ENCODE data around the gene SYNJ2.

DNA sequence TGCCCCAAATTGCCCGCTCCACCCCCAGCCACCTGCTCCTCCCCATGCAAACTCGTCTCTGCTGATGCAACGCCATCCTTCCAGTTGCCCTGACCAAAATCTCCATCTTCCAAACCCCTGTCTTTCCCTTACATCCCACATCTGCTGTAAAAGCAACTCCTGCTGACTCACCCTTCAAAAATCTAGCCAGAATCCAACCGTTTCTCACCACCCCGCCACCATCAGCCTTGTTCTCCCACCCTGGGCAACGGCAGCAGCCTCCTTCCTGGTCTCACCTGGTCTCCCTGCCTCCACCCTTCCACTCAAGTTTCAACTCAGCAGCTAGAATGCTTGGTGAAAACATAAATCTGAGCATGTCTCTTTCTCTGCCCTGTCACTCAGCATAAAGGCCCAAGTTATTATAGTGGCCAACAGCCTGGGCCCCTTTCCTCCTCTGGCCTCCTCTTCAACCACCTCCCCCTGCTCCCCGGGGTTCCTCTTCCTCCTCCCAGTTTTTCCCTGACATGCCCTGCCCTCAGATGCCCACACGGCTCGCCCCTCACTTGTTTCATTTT is 7.2 kb upstream of the SYNJ2 start:
- TF ChIP-seq, protein P1, sequence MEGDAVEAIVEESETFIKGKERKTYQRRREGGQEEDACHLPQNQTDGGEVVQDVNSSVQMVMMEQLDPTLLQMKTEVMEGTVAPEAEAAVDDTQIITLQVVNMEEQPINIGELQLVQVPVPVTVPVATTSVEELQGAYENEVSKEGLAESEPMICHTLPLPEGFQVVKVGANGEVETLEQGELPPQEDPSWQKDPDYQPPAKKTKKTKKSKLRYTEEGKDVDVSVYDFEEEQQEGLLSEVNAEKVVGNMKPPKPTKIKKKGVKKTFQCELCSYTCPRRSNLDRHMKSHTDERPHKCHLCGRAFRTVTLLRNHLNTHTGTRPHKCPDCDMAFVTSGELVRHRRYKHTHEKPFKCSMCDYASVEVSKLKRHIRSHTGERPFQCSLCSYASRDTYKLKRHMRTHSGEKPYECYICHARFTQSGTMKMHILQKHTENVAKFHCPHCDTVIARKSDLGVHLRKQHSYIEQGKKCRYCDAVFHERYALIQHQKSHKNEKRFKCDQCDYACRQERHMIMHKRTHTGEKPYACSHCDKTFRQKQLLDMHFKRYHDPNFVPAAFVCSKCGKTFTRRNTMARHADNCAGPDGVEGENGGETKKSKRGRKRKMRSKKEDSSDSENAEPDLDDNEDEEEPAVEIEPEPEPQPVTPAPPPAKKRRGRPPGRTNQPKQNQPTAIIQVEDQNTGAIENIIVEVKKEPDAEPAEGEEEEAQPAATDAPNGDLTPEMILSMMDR (IDR thresholded peaks at IDR 0.05; ENCODE audit: poor library complexity, severe bottlenecking), result no peak
- TF ChIP-seq POLR2AphosphoS5 (IDR thresholded peaks at IDR 0.05), result no peak
- TF ChIP-seq, protein P2, sequence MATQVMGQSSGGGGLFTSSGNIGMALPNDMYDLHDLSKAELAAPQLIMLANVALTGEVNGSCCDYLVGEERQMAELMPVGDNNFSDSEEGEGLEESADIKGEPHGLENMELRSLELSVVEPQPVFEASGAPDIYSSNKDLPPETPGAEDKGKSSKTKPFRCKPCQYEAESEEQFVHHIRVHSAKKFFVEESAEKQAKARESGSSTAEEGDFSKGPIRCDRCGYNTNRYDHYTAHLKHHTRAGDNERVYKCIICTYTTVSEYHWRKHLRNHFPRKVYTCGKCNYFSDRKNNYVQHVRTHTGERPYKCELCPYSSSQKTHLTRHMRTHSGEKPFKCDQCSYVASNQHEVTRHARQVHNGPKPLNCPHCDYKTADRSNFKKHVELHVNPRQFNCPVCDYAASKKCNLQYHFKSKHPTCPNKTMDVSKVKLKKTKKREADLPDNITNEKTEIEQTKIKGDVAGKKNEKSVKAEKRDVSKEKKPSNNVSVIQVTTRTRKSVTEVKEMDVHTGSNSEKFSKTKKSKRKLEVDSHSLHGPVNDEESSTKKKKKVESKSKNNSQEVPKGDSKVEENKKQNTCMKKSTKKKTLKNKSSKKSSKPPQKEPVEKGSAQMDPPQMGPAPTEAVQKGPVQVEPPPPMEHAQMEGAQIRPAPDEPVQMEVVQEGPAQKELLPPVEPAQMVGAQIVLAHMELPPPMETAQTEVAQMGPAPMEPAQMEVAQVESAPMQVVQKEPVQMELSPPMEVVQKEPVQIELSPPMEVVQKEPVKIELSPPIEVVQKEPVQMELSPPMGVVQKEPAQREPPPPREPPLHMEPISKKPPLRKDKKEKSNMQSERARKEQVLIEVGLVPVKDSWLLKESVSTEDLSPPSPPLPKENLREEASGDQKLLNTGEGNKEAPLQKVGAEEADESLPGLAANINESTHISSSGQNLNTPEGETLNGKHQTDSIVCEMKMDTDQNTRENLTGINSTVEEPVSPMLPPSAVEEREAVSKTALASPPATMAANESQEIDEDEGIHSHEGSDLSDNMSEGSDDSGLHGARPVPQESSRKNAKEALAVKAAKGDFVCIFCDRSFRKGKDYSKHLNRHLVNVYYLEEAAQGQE (IDR thresholded peaks at IDR 0.05; ENCODE audit: borderline replicate concordance), result no peak
- no peak for TF ChIP-seq RAD21 (conservative IDR thresholded peaks at IDR 0.05)
- no peak for TF ChIP-seq EZH2 (IDR thresholded peaks at IDR 0.05; ENCODE audit: borderline replicate concordance, insufficient read depth, low read length, poor library complexity, severe bottlenecking)
- no peak for TF ChIP-seq TAF1 (IDR thresholded peaks at IDR 0.05; ENCODE audit: low read depth)
- TF ChIP-seq MXI1 (conservative IDR thresholded peaks at IDR 0.05; ENCODE audit: poor library complexity, severe bottlenecking), result no peak

Measured in neural cell (in vitro differentiated cells).